Upper lobe of left lung (tissue), 6 donors: Measurements from ENCODE around the gene TRAF1. TPM values are rescaled to one million over a fixed set of nuclear protein-coding genes. Genes with fewer than 3 reads are reported as not detected.
A peak's percentile ranks its signal among the peaks of the same experiment; 100 is the strongest.

ENCODE experiments used
- ATAC-seq, 2 donors: fragments of 200-7000 bp; cut with Tn5 transposase; one replicate each; pipeline ENCODE4 v1.9.1; 2022; ENCODE audit warnings: mild to moderate bottlenecking in 2 of 2, moderate library complexity in 2 of 2; ENCODE audit not compliant: low FRiP score in 2 of 2
- DNase-seq, 2 donors: peaks; one replicate each; pipeline ENCODE4 v3.0.0-alpha.2; 2019 to 2020
- H3K27ac ChIP-seq, 4 donors: fragments of 200-600 bp; sonication (generic); one replicate each; pipeline ENCODE4 v1.5.1; 2016 to 2019
- H3K27me3 ChIP-seq, 4 donors: fragments of 200-600 bp; sonication (generic); one replicate each; pipeline ENCODE4 v1.5.1; 2017 to 2019
- H3K36me3 ChIP-seq, 4 donors: fragments of 200-600 bp; sonication (generic); one replicate each; pipeline ENCODE4 v1.5.1; 2016 to 2019
- H3K4me1 ChIP-seq, 4 donors: fragments of 200-600 bp; sonication (generic); one replicate each; pipeline ENCODE4 v1.5.1; 2018 to 2019
- H3K4me3 ChIP-seq, 4 donors: fragments of 200-600 bp; sonication (generic); one replicate each; pipeline ENCODE4 v1.5.1; 2017 to 2019; ENCODE audit warnings: mild to moderate bottlenecking in 2 of 4, moderate library complexity in 1 of 4
- H3K9me3 ChIP-seq, 4 donors: fragments of 200-600 bp; sonication (generic); one replicate each; pipeline ENCODE4 v1.5.1; 2018 to 2019
- CTCF ChIP-seq, 6 experiments: fragments of 450-650 bp in 4 of 6; fragments of 200-600 bp in 2 of 6; sonication (generic) in 2 of 6; IDR thresholded peaks; one replicate each; pipeline ENCODE4 v1.5.1; 2016 to 2019; ENCODE audit warnings: antibody characterized with exemption in 6 of 6
- EP300 ChIP-seq, 4 donors: sonication (generic); formaldehyde crosslinking; IDR thresholded peaks; one replicate each; pipeline ENCODE4 v1.5.1; 2017; ENCODE audit warnings: antibody characterized with exemption in 4 of 4, control low read depth in 2 of 4
- POLR2A ChIP-seq, 4 donors: fragments of 450-650 bp; IDR thresholded peaks; one replicate each; pipeline ENCODE4 v1.5.1; 2016 to 2017; ENCODE audit warnings: antibody characterized with exemption in 4 of 4, mild to moderate bottlenecking in 2 of 4
- POLR2AphosphoS5 ChIP-seq, 2 donors: sonication (generic); formaldehyde crosslinking; IDR thresholded peaks; one replicate each; pipeline ENCODE4 v1.5.1; 2017; ENCODE audit warnings: antibody characterized with exemption in 2 of 2
- WGBS, 2 donors: methylation state at CpG; one replicate each; pipeline ENCODE4 v1.1.5; 2017 to 2018; 5-methylcytosine and 5-hydroxymethylcytosine counted together
- total RNA-seq, 6 donors: library from RNA; depleted of rRNA in 4 of 6; stranded (reverse); fragments of >200 nt in 4 of 6; gene quantifications; one replicate each; pipeline versions ENCODE4 v1.1.0 to v1.2.1, GENCODE V29; 2016 to 2021
- donor health status: DM: no; HTN: no; CAD: no; lungs with moderate emphysema.
- donor health status: DM: no; HTN: yes; CAD: no; lungs with severe emphysema.

Gene TRAF1
- total RNA-seq, 6 donors from 2014 or later, result 2.9 to 29.3 (median 6.6) TPM

GRCh38 chr9:120885958-120886357, 40.6 kb downstream of the TRAF1 start:
- H3K27me3 ChIP-seq, result no peaks in the 10 kb centered on the region
- peak overlapping the region in 1 of 4 donors; percentile 42 for H3K27ac ChIP-seq

GRCh38 chr9:120885457-120885856, 41.1 kb downstream of the TRAF1 start:
- 37 to 56% methylated on average over 3 of the region's 3 CpGs for WGBS, 2 donors
- Histone ChIP-seq H3K4me1 (peaks cover 0 to 12% (median 6%) of the 10 kb centered on the region in 4 donors), H3K27me3 (no peaks in the 10 kb centered on the region), H3K9me3 (no peaks in the 10 kb centered on the region), H3K36me3 (no peaks in the 10 kb centered on the region), H3K27ac (peak overlapping the region in 1 of 4 donors; percentile 42), H3K4me3 (no peak overlapping the region)
- ATAC-seq, result no peak
- TF ChIP-seq POLR2AphosphoS5 (IDR thresholded peaks at IDR 0.05) (no peak), EP300 (IDR thresholded peaks at IDR 0.05) (no peak), POLR2A (IDR thresholded peaks at IDR 0.05) (no peak), CTCF (IDR thresholded peaks at IDR 0.05) (no peak)
- no peak for DNase-seq

More at GRCh38 chr9:120885958-120886357, 40.6 kb downstream of the TRAF1 start:
- peaks cover 0 to 12% (median 6%) of the 10 kb centered on the region in 4 donors for H3K4me1 ChIP-seq
- no peaks in the 10 kb centered on the region for H3K36me3 ChIP-seq
- no peak for DNase-seq
- H3K4me3 ChIP-seq, result no peak overlapping the region
- TF ChIP-seq EP300 (IDR thresholded peaks at IDR 0.05) (no peak), POLR2A (IDR thresholded peaks at IDR 0.05) (no peak), CTCF (IDR thresholded peaks at IDR 0.05) (no peak)
- whole genome bisulfite sequencing, 2 donors, result 47 to 48% methylated on average over 5 of the region's 5 CpGs
- no peaks in the 10 kb centered on the region for H3K9me3 ChIP-seq
- ATAC-seq, result peak; percentile 56 to 57

- H3K27me3 ChIP-seq, result no peaks in the 10 kb centered on the region
- no peak for ATAC-seq
- 77 to 78% methylated on average over 3 of the region's 3 CpGs for WGBS, 2 donors
- H3K4me3 ChIP-seq, result no peak overlapping the region
- no peaks in the 10 kb centered on the region for H3K36me3 ChIP-seq
- H3K9me3 ChIP-seq, result no peaks in the 10 kb centered on the region
- no peak overlapping the region for H3K27ac ChIP-seq
- no peak for TF ChIP-seq CTCF (IDR thresholded peaks at IDR 0.05)
- TF ChIP-seq POLR2A (IDR thresholded peaks at IDR 0.05), result no peak
- no peak for TF ChIP-seq EP300 (IDR thresholded peaks at IDR 0.05)
- TF ChIP-seq POLR2AphosphoS5 (IDR thresholded peaks at IDR 0.05), result no peak
- peaks cover 0 to 12% (median 6%) of the 10 kb centered on the region in 4 donors for H3K4me1 ChIP-seq
- no peak for DNase-seq
Observed at GRCh38 chr9:120883608-120883996, 43.0 kb downstream of the TRAF1 start.

- DNase-seq (no peak), ATAC-seq (no peak)
- Histone ChIP-seq H3K4me3 (no peak overlapping the region), H3K36me3 (no peaks in the 10 kb centered on the region), H3K4me1 (peaks cover 0 to 14% (median 8%) of the 10 kb centered on the region in 4 donors), H3K27me3 (no peaks in the 10 kb centered on the region), H3K9me3 (no peaks in the 10 kb centered on the region), H3K27ac (no peak overlapping the region)
- WGBS, 2 donors, result 78 to 81% methylated on average over 10 of the region's 10 CpGs
- TF ChIP-seq CTCF (IDR thresholded peaks at IDR 0.05) (no peak), POLR2AphosphoS5 (IDR thresholded peaks at IDR 0.05) (no peak), EP300 (IDR thresholded peaks at IDR 0.05) (no peak), POLR2A (IDR thresholded peaks at IDR 0.05) (no peak)
Observed at GRCh38 chr9:120882935-120883607, 43.5 kb downstream of the TRAF1 start.

- no peak overlapping the region for H3K27ac ChIP-seq
- DNase-seq (no peak), ATAC-seq (no peak)
- no peaks in the 10 kb centered on the region for H3K27me3 ChIP-seq
- H3K4me3 ChIP-seq, result no peak overlapping the region
- WGBS, 2 donors, result 68 to 74% methylated on average over 6 of the region's 6 CpGs
- H3K9me3 ChIP-seq, result no peaks in the 10 kb centered on the region
- TF ChIP-seq CTCF (IDR thresholded peaks at IDR 0.05), result no peak
- TF ChIP-seq POLR2AphosphoS5 (IDR thresholded peaks at IDR 0.05), result no peak
- TF ChIP-seq EP300 (IDR thresholded peaks at IDR 0.05), result no peak
- no peak for TF ChIP-seq POLR2A (IDR thresholded peaks at IDR 0.05)
- H3K4me1 ChIP-seq, result peaks cover 12 to 26% (median 14%) of the 10 kb centered on the region in 4 donors
- H3K36me3 ChIP-seq, result no peaks in the 10 kb centered on the region
Observed at GRCh38 chr9:120879446-120879845, 47.1 kb downstream of the TRAF1 start.
